PC-9 (cell line): ENCODE results near the gene NPHS1. TPM values are rescaled to one million over a fixed set of nuclear protein-coding genes. Genes with fewer than 3 reads are reported as not detected.

ENCODE experiments used
- BruUV-seq: library from RNA; stranded (reverse); fragments of 400-500 nt; replicated peaks from 2 replicates; lab custom pipeline; 2021; lab: Mats Ljungman, UMichigan
- CTCF ChIA-PET: fragments of 300-600 bp; sonication (Branson Sonifier 250); formaldehyde crosslinking; loops from one replicate; lab custom pipeline; 2022; ENCODE audit warnings: antibody characterized with exemption; lab: Charles Lee
- POLR2A ChIA-PET: fragments of 300-600 bp; sonication (Branson Sonifier 250); formaldehyde crosslinking; loops from one replicate; lab custom pipeline; 2022; ENCODE audit warnings: antibody characterized with exemption; ENCODE audit not compliant: unreplicated experiment; lab: Charles Lee
- DNase-seq, 2 experiments: peaks; one replicate each; pipeline versions ENCODE4 v3.0.0 to v3.0.0-alpha.2; 2015 to 2022; ENCODE audit warnings: mixed read lengths in 1 of 2
- H2AFZ ChIP-seq: fragments of 200-600 bp; sonication (generic); 2 replicates; pipeline ENCODE4 v1.8.1; 2017; ENCODE audit warnings: antibody characterized with exemption
- H3F3A ChIP-seq: fragments of 200-600 bp; sonication (generic); 2 replicates; pipeline ENCODE4 v1.8.1; 2017; ENCODE audit warnings: antibody characterized with exemption, mild to moderate bottlenecking, low read depth; ENCODE audit not compliant: insufficient read depth
- H3K27ac ChIP-seq: fragments of 200-600 bp; sonication (generic); 2 replicates; pipeline ENCODE4 v1.6.1; 2016; ENCODE audit warnings: mixed run types
- H3K27me3 ChIP-seq: fragments of 200-600 bp; sonication (generic); 2 replicates; pipeline ENCODE4 v1.6.1; 2016; ENCODE audit warnings: low read depth, mixed run types; ENCODE audit not compliant: insufficient read depth
- H3K36me3 ChIP-seq: fragments of 200-600 bp; sonication (generic); 2 replicates; pipeline ENCODE4 v1.6.1; 2016; ENCODE audit warnings: low read depth, mixed run types
- H3K4me1 ChIP-seq: fragments of 200-600 bp; sonication (generic); replicated peaks from 2 replicates; pipeline ENCODE4 v1.6.1; 2016; ENCODE audit warnings: mixed run types; ENCODE audit not compliant: insufficient read depth
- H3K4me2 ChIP-seq: fragments of 200-600 bp; sonication (generic); 2 replicates; pipeline ENCODE4 v1.6.1; 2017; ENCODE audit warnings: mixed run types
- H3K4me3 ChIP-seq: fragments of 200-600 bp; sonication (generic); 2 replicates; pipeline ENCODE4 v1.6.1; 2016; ENCODE audit warnings: mixed run types
- H3K79me2 ChIP-seq: fragments of 200-600 bp; sonication (generic); 2 replicates; pipeline ENCODE4 v1.6.1; 2017; ENCODE audit warnings: low read depth, mixed run types
- H3K9me2 ChIP-seq: fragments of 200-600 bp; sonication (generic); 2 replicates; pipeline ENCODE4 v1.8.1; 2017; ENCODE audit warnings: mild to moderate bottlenecking; ENCODE audit not compliant: insufficient read depth
- H3K9me3 ChIP-seq: fragments of 200-600 bp; sonication (generic); 2 replicates; pipeline ENCODE4 v1.8.1; 2016; ENCODE audit warnings: low read depth; ENCODE audit not compliant: insufficient read depth
- H4K20me1 ChIP-seq: fragments of 200-600 bp; sonication (generic); 2 replicates; pipeline ENCODE4 v1.8.1; 2017; ENCODE audit not compliant: insufficient read depth
- CTCF ChIP-seq: fragments of 200-600 bp; sonication (generic); conservative IDR thresholded peaks from 2 replicates; pipeline ENCODE4 v1.6.1; 2017; ENCODE audit warnings: mixed run types, antibody characterized with exemption, mild to moderate bottlenecking, moderate library complexity
- EZH2 ChIP-seq: fragments of 200-600 bp; sonication (generic); IDR thresholded peaks from 2 replicates; pipeline ENCODE4 v1.8.0; 2017; ENCODE audit warnings: antibody characterized with exemption, low read depth
- intact Hi-C: fragments of 100-400 bp; cut with micrococcal nuclease; formaldehyde crosslinking; loops from one replicate; pipeline ENCODE4 v1.10.0; 2022; ENCODE audit not compliant: unreplicated experiment
- total RNA-seq: library from RNA; stranded (reverse); gene quantifications from 2 replicates; pipeline ENCODE4 v1.2.3, GENCODE V29; 2021

NPHS1 gene
- total RNA-seq, 1 experiment from 2014 or later = not detected

- TF ChIP-seq EZH2 = no peak
- TF ChIP-seq CTCF = no peak
- POLR2A ChIA-PET = interaction anchor here (0.6 to 0.7 kb wide), 2 partner anchors 36 to 148 kb away, joined by 3 to 10 read pairs; no protein-coding TSS in a partner anchor
- CTCF ChIA-PET = interaction anchor here (0.6 kb wide), 2 partner anchors 33 to 102 kb away, joined by 5 to 7 read pairs; no protein-coding TSS in a partner anchor
Observed at GRCh38 chr19:35783469-35784434, 68.6 kb downstream of the NPHS1 start.

GRCh38 chr19:35782589-35782988, 69.7 kb downstream of the NPHS1 start:
- no peak for DNase-seq
- no peaks in the 10 kb centered on the region for H3K36me3 ChIP-seq
- H3K27me3 ChIP-seq = peaks cover 8% of the 10 kb centered on the region; the same call in 1 of the 2 replicates
- H3F3A ChIP-seq = 0 out of 2 replicates have a peak, but pooled peaks cover 4% of the 10 kb centered on the region
- H4K20me1 ChIP-seq = no peaks in the 10 kb centered on the region
- H3K79me2 ChIP-seq = no peaks in the 10 kb centered on the region
- CTCF ChIA-PET = no interaction called here
- H3K9me3 ChIP-seq = no peaks in the 10 kb centered on the region
- BruUV-seq = no TSS peak
- no peak overlapping the region for H3K4me3 ChIP-seq
- H3K9me2 ChIP-seq = no peaks in the 10 kb centered on the region
- no peak for TF ChIP-seq CTCF
- TF ChIP-seq EZH2 = no peak
- POLR2A ChIA-PET = no interaction called here
- H3K27ac ChIP-seq = no peak overlapping the region
- H2AFZ ChIP-seq = no peak overlapping the region
- intact Hi-C loops = no loop called here
- no peak overlapping the region for H3K4me2 ChIP-seq
- no peaks in the 10 kb centered on the region for H3K4me1 ChIP-seq

More at GRCh38 chr19:35783469-35784434, 68.6 kb downstream of the NPHS1 start:
- Histone ChIP-seq H3K27me3 (peaks cover 12% of the 10 kb centered on the region), H3K27ac (no peak overlapping the region), H3K4me3 (no peak overlapping the region), H2AFZ (no peak overlapping the region), H3F3A (0 out of 2 replicates have a peak, but pooled peaks cover 4% of the 10 kb centered on the region), H4K20me1 (no peaks in the 10 kb centered on the region), H3K4me1 (no peaks in the 10 kb centered on the region), H3K9me2 (no peaks in the 10 kb centered on the region), H3K79me2 (no peaks in the 10 kb centered on the region), H3K9me3 (no peaks in the 10 kb centered on the region), H3K4me2 (no peak overlapping the region), H3K36me3 (no peaks in the 10 kb centered on the region)
- BruUV-seq = no TSS peak
- DNase-seq = no peak
- intact Hi-C loops = no loop called here

- no peak overlapping the region for H3K27ac ChIP-seq
- H3K4me2 ChIP-seq = no peak overlapping the region
- no peak overlapping the region for H3K4me3 ChIP-seq
- intact Hi-C loops = no loop called here
- no peaks in the 10 kb centered on the region for H3K36me3 ChIP-seq
- H4K20me1 ChIP-seq = no peaks in the 10 kb centered on the region
- H3K27me3 ChIP-seq = no peaks in the 10 kb centered on the region; the same call in 1 of the 2 replicates
- H2AFZ ChIP-seq = no peak overlapping the region
- no TSS peak for BruUV-seq
- H3K9me2 ChIP-seq = no peaks in the 10 kb centered on the region
- no peak for TF ChIP-seq CTCF
- TF ChIP-seq EZH2 = no peak
- H3F3A ChIP-seq = 0 out of 2 replicates have a peak, but pooled peaks cover 4% of the 10 kb centered on the region
- H3K79me2 ChIP-seq = no peaks in the 10 kb centered on the region
- DNase-seq = no peak
- CTCF ChIA-PET = no interaction called here
- no peaks in the 10 kb centered on the region for H3K4me1 ChIP-seq
- no peaks in the 10 kb centered on the region for H3K9me3 ChIP-seq
- POLR2A ChIA-PET = no interaction called here
Observed at GRCh38 chr19:35781650-35782049, 70.7 kb downstream of the NPHS1 start.
